ENCODE results near the gene USP4.

The USP4 gene

GRCh38 chr3:49386056-49386756 lies 46.4 kb upstream of the USP4 start:
- peak overlapping the region; percentile 25 for H3K4me3 ChIP-seq (ENCODE audit: low read depth, low read length)
- DNase-seq (ENCODE audit: low read depth): peak; percentile 70
- TF ChIP-seq MAX (IDR thresholded peaks at IDR 0.05; ENCODE audit: low read depth, low read length): no peak
- no peak for TF ChIP-seq MYC (IDR thresholded peaks at IDR 0.05; ENCODE audit: low read depth, low read length)
- no peak for TF ChIP-seq CTCF (IDR thresholded peaks at IDR 0.05; ENCODE audit: low read depth, low read length)
- TF ChIP-seq POLR2A (IDR thresholded peaks at IDR 0.05; ENCODE audit: extremely low read depth, insufficient read length): no peak

- no peak for DNase-seq (ENCODE audit: low read depth)
- TF ChIP-seq MAX (IDR thresholded peaks at IDR 0.05; ENCODE audit: low read depth, low read length) (no peak), CTCF (IDR thresholded peaks at IDR 0.05; ENCODE audit: low read depth, low read length) (no peak), MYC (IDR thresholded peaks at IDR 0.05; ENCODE audit: low read depth, low read length) (no peak), POLR2A (IDR thresholded peaks at IDR 0.05; ENCODE audit: extremely low read depth, insufficient read length) (no peak)
- no peak overlapping the region for H3K4me3 ChIP-seq (ENCODE audit: low read depth, low read length)
Observed at GRCh38 chr3:49385617-49386016, 45.8 kb upstream of the USP4 start.

GRCh38 chr3:49383387-49383786 lies 43.5 kb upstream of the USP4 start:
- DNase-seq (ENCODE audit: low read depth): no peak
- TF ChIP-seq MAX (IDR thresholded peaks at IDR 0.05; ENCODE audit: low read depth, low read length) (no peak), POLR2A (IDR thresholded peaks at IDR 0.05; ENCODE audit: extremely low read depth, insufficient read length) (no peak), CTCF (IDR thresholded peaks at IDR 0.05; ENCODE audit: low read depth, low read length) (no peak), MYC (IDR thresholded peaks at IDR 0.05; ENCODE audit: low read depth, low read length) (no peak)
- H3K4me3 ChIP-seq (ENCODE audit: low read depth, low read length): no peak overlapping the region

- peak; percentile 70 for DNase-seq (ENCODE audit: low read depth)
- no peak overlapping the region for H3K4me3 ChIP-seq (ENCODE audit: low read depth, low read length)
- no peak for TF ChIP-seq MAX (IDR thresholded peaks at IDR 0.05; ENCODE audit: low read depth, low read length)
- TF ChIP-seq POLR2A (IDR thresholded peaks at IDR 0.05; ENCODE audit: extremely low read depth, insufficient read length): no peak
- no peak for TF ChIP-seq CTCF (IDR thresholded peaks at IDR 0.05; ENCODE audit: low read depth, low read length)
- TF ChIP-seq MYC (IDR thresholded peaks at IDR 0.05; ENCODE audit: low read depth, low read length): no peak
Observed at GRCh38 chr3:49378249-49378895, 38.5 kb upstream of the USP4 start.

- TF ChIP-seq POLR2A (IDR thresholded peaks at IDR 0.05; ENCODE audit: extremely low read depth, insufficient read length) (no peak), MYC (IDR thresholded peaks at IDR 0.05; ENCODE audit: low read depth, low read length) (no peak), CTCF (IDR thresholded peaks at IDR 0.05; ENCODE audit: low read depth, low read length) (no peak), MAX (IDR thresholded peaks at IDR 0.05; ENCODE audit: low read depth, low read length) (no peak)
- H3K4me3 ChIP-seq (ENCODE audit: low read depth, low read length): no peak overlapping the region
- peak; percentile 89 for DNase-seq (ENCODE audit: low read depth)
Observed at GRCh38 chr3:49377483-49377882, 37.6 kb upstream of the USP4 start.

Data from NB4 (cell line).